Muscle of arm (tissue), 12 donors: Measurements from ENCODE around the gene PARD3. TPM values are rescaled to one million over a fixed set of nuclear protein-coding genes. Genes with fewer than 3 reads are reported as not detected.
A peak's percentile ranks its signal among the peaks of the same experiment; 100 is the strongest.
"Not testable (repeated sequence)": the region's sequence is repeated elsewhere in the genome, so short reads cannot be mapped to it uniquely, and the experiment has no call there.

Experiments used
- DNase-seq: peaks from one replicate; pipeline ENCODE4 v3.0.0-alpha.2; 2013
- polyA plus RNA-seq, 12 donors: library from polyadenylated mRNA; unstranded; fragments of 120-200 nt; gene quantifications; one replicate each; pipeline ENCODE4 v1.2.1, GENCODE V29; 2013; ENCODE audit not compliant: insufficient read length in 12 of 12

Gene PARD3
- polyA plus RNA-seq, 12 donors: 40.7 to 93.0 (median 44.5) TPM; not detected in 1

- no peak for DNase-seq
Observed at GRCh38 chr10:34079702-34080484, 735.2 kb downstream of the PARD3 start.

GRCh38 chr10:34078745-34079470 is 736.2 kb downstream of the PARD3 start:
- DNase-seq: peak; percentile 77

GRCh38 chr10:34078017-34078744 is 736.9 kb downstream of the PARD3 start:
- DNase-seq: no peak

DNA sequence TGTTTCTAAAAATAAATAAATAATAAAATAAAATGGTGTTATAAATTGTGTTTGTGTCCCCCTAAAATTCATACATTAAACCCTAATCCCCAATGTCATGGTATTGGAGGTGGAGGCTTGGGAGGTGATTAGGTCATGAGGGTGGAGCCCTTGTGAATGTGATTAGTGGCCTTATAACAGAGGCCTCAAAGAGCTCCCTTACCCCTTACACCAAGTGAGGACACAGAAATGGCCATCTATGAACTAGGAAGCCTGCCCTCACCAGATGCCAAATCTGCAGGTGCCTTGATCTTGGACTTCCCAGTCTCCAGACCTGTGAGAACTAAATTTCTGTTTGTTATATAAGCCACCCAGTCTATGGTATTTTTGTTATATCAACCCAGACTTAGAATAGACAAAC is 738.7 kb downstream of the PARD3 start:
- no peak for DNase-seq

- DNase-seq: peak; percentile 77
Observed at GRCh38 chr10:34075254-34075926, 739.7 kb downstream of the PARD3 start.

GRCh38 chr10:34074051-34074450 is 741.0 kb downstream of the PARD3 start:
- DNase-seq: no peak

GRCh38 chr10:34067741-34068140 is 747.4 kb downstream of the PARD3 start:
- not testable (repeated sequence) for DNase-seq

- DNase-seq: no peak
Observed at GRCh38 chr10:34063592-34063991, 751.5 kb downstream of the PARD3 start.

DNA sequence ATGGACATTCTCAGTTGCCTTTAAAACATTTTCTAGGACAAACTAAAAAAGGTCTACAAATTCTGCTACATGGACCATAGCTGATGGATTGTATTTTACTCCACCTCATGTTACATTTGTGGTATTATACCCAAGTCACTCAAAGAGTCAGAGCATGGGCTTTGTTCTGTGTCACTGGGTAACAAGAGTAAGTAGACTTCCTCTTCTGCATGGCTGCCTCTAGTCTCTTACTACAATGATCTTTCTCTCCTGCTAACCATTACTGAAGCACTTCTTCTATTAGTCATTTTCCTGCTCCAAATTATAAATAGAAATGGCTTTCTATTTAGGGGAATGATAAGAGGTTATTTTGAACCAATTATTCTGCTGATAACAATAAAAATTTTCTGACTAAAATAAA is 753.3 kb downstream of the PARD3 start:
- no peak for DNase-seq
